H1 (cell line): Measurements from ENCODE around the gene NRAS. TPM values are rescaled to one million over a fixed set of nuclear protein-coding genes. Genes with fewer than 3 reads are reported as not detected.
A peak's percentile ranks its signal among the peaks of the same experiment; 100 is the strongest.

Experiments
- BACH1 ChIP-seq: IDR thresholded peaks from 2 replicates; pipeline ENCODE4 v1.6.1; 2012; ENCODE audit warnings: low read length, improper control_type of control experiment
- EZH2 ChIP-seq: fragments of 200-600 bp; sonication (generic); IDR thresholded peaks from 2 replicates; pipeline ENCODE4 v1.7.1; 2012; ENCODE audit warnings: low read depth, mild to moderate bottlenecking, moderate library complexity, low read length, inconsistent platforms; ENCODE audit not compliant: severe bottlenecking
- JUND ChIP-seq: IDR thresholded peaks from 2 replicates; pipeline ENCODE4 v1.6.1; 2011; ENCODE audit warnings: mild to moderate bottlenecking, improper control_type of control experiment, low read length
- PHF8 ChIP-seq: fragments of 200-600 bp; sonication (generic); conservative IDR thresholded peaks from 2 replicates; pipeline ENCODE4 v1.7.1; 2012; ENCODE audit warnings: low read depth, mild to moderate bottlenecking, inconsistent platforms, low read length, moderate library complexity
- TAF1 ChIP-seq: IDR thresholded peaks from 2 replicates; pipeline ENCODE4 v1.6.1; 2011; ENCODE audit warnings: mild to moderate bottlenecking, low read depth, low read length
- YY1 ChIP-seq: IDR thresholded peaks from 2 replicates; pipeline ENCODE4 v1.6.1; 2011; ENCODE audit warnings: low read depth, mild to moderate bottlenecking, low read length
- polyA plus RNA-seq, 7 experiments: library from polyadenylated mRNA; depleted of rRNA in 3 of 7; stranded (reverse) in 5 of 7; unstranded in 2 of 7; fragments of >200 nt in 5 of 7; fragments of 200-250 nt in 2 of 7; gene quantifications; 1 replicate in 5 of 7; 2 replicates in 1 of 7; 4 replicates in 1 of 7; pipeline versions ENCODE4 v1.2.1 to v1.2.3, GENCODE V29; 2011 to 2013; ENCODE audit warnings: missing spikeins in 2 of 7, mixed read lengths in 2 of 7
- total RNA-seq: library from RNA; stranded (reverse); fragmentation: NEBNext Ultra II Directional; extraction: Animal tissue kit (Norgen Biotek cat#: 25700); gene quantifications from 2 replicates; pipeline ENCODE4 v1.2.1, GENCODE V29; 2021

NRAS gene
- total and polyA plus RNA-seq, 2 of the 8 experiments (the other 6 are each of a cell fraction or from before 2014, with no cell fraction given): 24.5 to 65.1 TPM

GRCh38 chr1:114670083-114671010 is 46.2 kb downstream of the NRAS start (continued):
- peak; percentile 86 for TF ChIP-seq TAF1
- TF ChIP-seq BACH1: no peak
- no peak for TF ChIP-seq YY1
- TF ChIP-seq JUND: no peak
- TF ChIP-seq PHF8: no peak
- no peak for TF ChIP-seq EZH2
